Measurements from ENCODE around the gene SAT2. TPM values are rescaled to one million over a fixed set of nuclear protein-coding genes. Genes with fewer than 3 reads are reported as not detected.

SAT2 gene
- total RNA-seq (2012; rRNA removed) = 24.9 and 33.5 TPM in 2 replicates

DNA sequence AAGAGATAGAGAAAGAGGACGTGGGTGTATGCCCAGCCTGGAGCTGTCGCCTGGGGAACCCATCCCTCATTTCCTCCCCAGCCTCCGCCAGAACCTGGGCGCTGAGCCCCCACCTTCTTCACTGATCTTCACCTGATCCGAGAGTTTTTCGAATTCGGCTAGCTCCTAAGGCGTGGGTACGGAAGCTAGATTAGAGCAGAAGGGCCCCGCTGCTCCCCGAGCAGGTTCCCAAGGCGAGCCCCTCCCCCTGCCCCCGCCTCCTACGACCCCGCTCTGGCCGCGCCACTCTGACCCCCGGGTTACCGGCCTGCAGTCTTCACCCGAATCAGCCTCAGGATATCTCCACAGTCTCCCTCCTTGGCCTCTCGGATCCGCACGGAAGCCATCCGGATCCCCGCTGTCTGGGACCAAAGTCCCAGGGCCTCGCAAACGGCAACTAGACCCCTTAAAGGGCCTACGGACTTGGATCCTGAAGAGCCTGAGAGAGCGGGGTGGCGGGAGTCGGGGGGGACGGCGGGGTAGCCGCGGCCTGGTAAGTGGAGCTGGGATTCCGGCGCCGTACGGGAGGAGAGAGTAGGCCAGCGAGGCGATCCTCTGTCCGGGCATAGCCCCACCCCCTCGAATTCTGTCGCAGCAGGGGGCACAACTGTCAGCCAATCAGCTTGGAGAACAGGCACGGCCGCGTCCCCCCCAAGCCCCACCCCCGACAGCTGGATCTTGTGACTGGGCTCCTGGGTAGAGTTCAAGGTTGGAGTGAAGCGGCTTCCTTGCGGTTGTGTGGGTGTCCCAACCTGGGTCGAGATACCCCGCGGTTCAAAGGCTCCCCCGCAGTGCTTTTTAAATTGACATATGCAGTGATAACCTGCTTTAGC lies at the start of gene SAT2:
TSS of gene SAT2 (minus strand) at position 572 of the 872 bp plus-strand sequence. CDS start at position 386, 186 bp downstream.
- Histone ChIP-seq H3K9ac (ENCODE audit: low read depth, low read length) (peak within 1 kb of the TSS; percentile 93), H3K27me3 (ENCODE audit: control insufficient read depth, insufficient read depth, low read length) (no peaks in the 10 kb centered on the region), H3K4me1 (ENCODE audit: control insufficient read depth, insufficient read depth, low read length) (peaks cover 7% of the 10 kb centered on the region), H3K9me3 (replicated peaks; ENCODE audit: low read length) (no peaks in the 10 kb centered on the region), H3K36me3 (ENCODE audit: insufficient read depth, low read length) (no peaks in the 10 kb centered on the region), H3K4me2 (ENCODE audit: low read length) (peak within 1 kb of the TSS; percentile 93), H3K4me3 (ENCODE audit: low read length) (peak within 1 kb of the TSS; percentile 85)

DNA sequence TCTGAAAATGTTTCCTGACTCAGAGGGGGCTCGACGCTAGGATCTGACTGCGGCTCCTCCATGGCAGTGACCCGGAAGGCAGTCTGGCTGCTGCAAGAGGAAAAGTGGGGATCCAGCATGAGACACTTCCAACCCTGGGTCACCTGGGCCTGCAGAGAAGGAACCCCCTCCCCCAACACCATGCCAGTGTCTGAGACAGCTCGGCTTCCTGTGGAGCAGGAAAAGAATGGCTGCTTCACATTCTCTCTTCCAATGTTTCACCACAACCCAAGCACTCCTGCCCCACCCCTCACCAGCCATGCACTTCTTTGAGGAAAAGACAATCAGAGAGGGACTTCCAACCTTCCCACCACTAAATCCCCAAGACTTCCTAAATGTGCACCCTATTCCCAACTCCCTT lies 48.9 kb upstream of the SAT2 start:
- no peak overlapping the region for H3K4me2 ChIP-seq (ENCODE audit: low read length)
- no peak overlapping the region for H3K4me3 ChIP-seq (ENCODE audit: low read length)
- H3K9me3 ChIP-seq (replicated peaks; ENCODE audit: low read length) = peaks cover 4% of the 10 kb centered on the region
- no peak overlapping the region for H3K9ac ChIP-seq (ENCODE audit: low read depth, low read length)
- peaks cover 30% of the 10 kb centered on the region for H3K36me3 ChIP-seq (ENCODE audit: insufficient read depth, low read length)
- H3K27me3 ChIP-seq (ENCODE audit: control insufficient read depth, insufficient read depth, low read length) = no peaks in the 10 kb centered on the region
- no peaks in the 10 kb centered on the region for H3K4me1 ChIP-seq (ENCODE audit: control insufficient read depth, insufficient read depth, low read length)

DNA sequence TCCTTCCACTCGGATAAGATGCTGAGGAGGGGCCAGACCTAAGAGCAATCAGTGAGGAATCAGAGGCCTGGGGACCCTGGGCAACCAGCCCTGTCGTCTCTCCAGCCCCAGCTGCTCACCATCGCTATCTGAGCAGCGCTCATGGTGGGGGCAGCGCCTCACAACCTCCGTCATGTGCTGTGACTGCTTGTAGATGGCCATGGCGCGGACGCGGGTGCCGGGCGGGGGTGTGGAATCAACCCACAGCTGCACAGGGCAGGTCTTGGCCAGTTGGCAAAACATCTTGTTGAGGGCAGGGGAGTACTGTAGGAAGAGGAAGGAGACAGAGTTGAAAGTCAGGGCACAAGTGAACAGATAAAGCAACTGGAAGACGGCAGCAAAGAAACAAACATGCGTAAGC lies 47.3 kb upstream of the SAT2 start:
- H3K27me3 ChIP-seq (ENCODE audit: control insufficient read depth, insufficient read depth, low read length) = no peaks in the 10 kb centered on the region
- no peak overlapping the region for H3K4me3 ChIP-seq (ENCODE audit: low read length)
- H3K9ac ChIP-seq (ENCODE audit: low read depth, low read length) = no peak overlapping the region
- no peak overlapping the region for H3K4me2 ChIP-seq (ENCODE audit: low read length)
- H3K4me1 ChIP-seq (ENCODE audit: control insufficient read depth, insufficient read depth, low read length) = no peaks in the 10 kb centered on the region
- H3K36me3 ChIP-seq (ENCODE audit: insufficient read depth, low read length) = peaks cover 38% of the 10 kb centered on the region
- peaks cover 4% of the 10 kb centered on the region for H3K9me3 ChIP-seq (replicated peaks; ENCODE audit: low read length)

DNA sequence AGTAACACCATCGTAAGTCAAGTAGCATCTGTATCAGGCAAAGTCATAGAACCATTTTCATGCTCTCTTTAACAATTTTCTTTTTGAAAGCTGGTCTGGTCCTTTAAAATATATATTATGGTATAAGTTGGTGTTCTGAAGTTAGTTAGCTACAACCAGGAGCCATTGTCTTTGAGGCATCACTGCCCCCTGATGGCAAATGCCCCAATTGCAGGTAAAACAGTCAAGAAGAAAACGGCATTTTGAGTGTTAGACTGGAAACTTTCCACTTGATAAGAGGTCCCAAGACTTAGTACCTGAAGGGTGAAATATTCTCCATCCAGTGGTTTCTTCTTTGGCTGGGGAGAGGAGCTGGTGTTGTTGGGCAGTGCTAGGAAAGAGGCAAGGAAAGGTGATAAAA lies 45.6 kb upstream of the SAT2 start:
- Histone ChIP-seq H3K4me1 (ENCODE audit: control insufficient read depth, insufficient read depth, low read length) (no peaks in the 10 kb centered on the region), H3K9ac (ENCODE audit: low read depth, low read length) (no peak overlapping the region), H3K27me3 (ENCODE audit: control insufficient read depth, insufficient read depth, low read length) (no peaks in the 10 kb centered on the region), H3K36me3 (ENCODE audit: insufficient read depth, low read length) (peaks cover 38% of the 10 kb centered on the region), H3K4me2 (ENCODE audit: low read length) (no peak overlapping the region), H3K9me3 (replicated peaks; ENCODE audit: low read length) (peaks cover 4% of the 10 kb centered on the region), H3K4me3 (ENCODE audit: low read length) (no peak overlapping the region)

DNA sequence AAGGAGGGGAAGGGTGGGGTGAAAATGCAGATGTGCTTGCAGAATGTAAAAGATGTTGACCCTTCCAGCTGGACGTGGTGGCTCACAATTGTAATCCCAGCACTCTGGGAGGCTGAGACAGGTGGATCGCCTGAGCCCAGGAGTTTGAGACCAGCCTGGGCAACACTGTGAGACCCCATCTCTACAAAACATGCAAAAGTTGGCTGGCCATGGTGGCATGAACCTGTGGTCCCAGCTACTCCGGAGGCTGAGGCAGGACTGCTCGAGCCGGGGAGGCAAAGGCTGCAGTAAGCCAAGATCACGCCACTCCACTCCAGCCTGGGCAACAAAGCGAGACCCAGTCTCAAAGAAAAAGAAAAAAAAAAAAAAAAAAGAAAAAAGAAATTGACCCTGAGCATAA lies 40.9 kb upstream of the SAT2 start:
- Histone ChIP-seq H3K9me3 (replicated peaks; ENCODE audit: low read length) (peaks cover 3% of the 10 kb centered on the region), H3K4me1 (ENCODE audit: control insufficient read depth, insufficient read depth, low read length) (no peaks in the 10 kb centered on the region), H3K27me3 (ENCODE audit: control insufficient read depth, insufficient read depth, low read length) (no peaks in the 10 kb centered on the region), H3K4me3 (ENCODE audit: low read length) (no peak overlapping the region), H3K4me2 (ENCODE audit: low read length) (no peak overlapping the region), H3K9ac (ENCODE audit: low read depth, low read length) (no peak overlapping the region), H3K36me3 (ENCODE audit: insufficient read depth, low read length) (peaks cover 20% of the 10 kb centered on the region)

DNA sequence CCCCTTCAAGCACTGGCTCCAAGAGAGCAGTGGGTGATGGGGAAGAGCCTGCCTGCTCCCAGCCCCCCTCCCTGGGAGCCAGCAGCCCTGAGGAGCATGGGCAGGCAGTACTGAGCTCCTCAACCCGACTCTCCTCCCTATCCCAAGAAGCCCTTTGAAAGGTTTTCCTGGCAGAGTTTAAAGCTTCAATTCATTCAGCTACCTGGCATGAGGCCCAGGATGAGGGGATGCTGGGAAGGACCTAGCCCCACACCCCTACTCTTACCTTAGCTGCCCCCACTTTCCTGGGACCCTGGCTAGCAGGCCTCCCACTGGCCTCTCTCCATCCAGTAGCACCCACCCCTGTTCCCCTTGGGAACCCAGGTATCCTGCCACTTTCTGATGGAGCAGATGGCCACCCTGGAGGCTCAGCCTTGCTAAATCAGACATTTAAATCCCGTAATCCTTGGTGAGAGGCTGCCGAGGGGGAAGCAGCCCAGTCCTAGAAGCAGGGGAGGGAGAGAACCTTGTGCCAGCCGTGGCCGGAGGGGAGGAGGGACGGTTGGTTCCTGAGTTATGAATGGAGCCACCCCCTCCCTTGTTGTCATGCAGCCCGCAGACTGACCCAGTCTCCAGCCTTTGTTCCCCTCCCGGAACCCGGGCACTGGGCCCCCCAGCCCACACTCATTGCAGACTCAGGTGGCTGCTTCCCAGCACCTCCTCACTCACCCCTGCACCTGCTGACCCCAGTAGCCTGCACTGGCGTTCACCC lies 40.2 kb upstream of the SAT2 start:
- Histone ChIP-seq H3K4me1 (ENCODE audit: control insufficient read depth, insufficient read depth, low read length) (no peaks in the 10 kb centered on the region), H3K9me3 (replicated peaks; ENCODE audit: low read length) (no peaks in the 10 kb centered on the region), H3K36me3 (ENCODE audit: insufficient read depth, low read length) (peaks cover 14% of the 10 kb centered on the region), H3K9ac (ENCODE audit: low read depth, low read length) (no peak overlapping the region), H3K4me3 (ENCODE audit: low read length) (no peak overlapping the region), H3K27me3 (ENCODE audit: control insufficient read depth, insufficient read depth, low read length) (no peaks in the 10 kb centered on the region), H3K4me2 (ENCODE audit: low read length) (no peak overlapping the region)

GRCh38 chr17:7656958-7657609 lies 29.5 kb upstream of the SAT2 start:
- no peaks in the 10 kb centered on the region for H3K9me3 ChIP-seq (replicated peaks; ENCODE audit: low read length)
- H3K27me3 ChIP-seq (ENCODE audit: control insufficient read depth, insufficient read depth, low read length) = peaks cover 33% of the 10 kb centered on the region
- no peaks in the 10 kb centered on the region for H3K4me1 ChIP-seq (ENCODE audit: control insufficient read depth, insufficient read depth, low read length)
- no peak overlapping the region for H3K4me3 ChIP-seq (ENCODE audit: low read length)
- H3K36me3 ChIP-seq (ENCODE audit: insufficient read depth, low read length) = no peaks in the 10 kb centered on the region
- no peak overlapping the region for H3K4me2 ChIP-seq (ENCODE audit: low read length)
- H3K9ac ChIP-seq (ENCODE audit: low read depth, low read length) = no peak overlapping the region

DNA sequence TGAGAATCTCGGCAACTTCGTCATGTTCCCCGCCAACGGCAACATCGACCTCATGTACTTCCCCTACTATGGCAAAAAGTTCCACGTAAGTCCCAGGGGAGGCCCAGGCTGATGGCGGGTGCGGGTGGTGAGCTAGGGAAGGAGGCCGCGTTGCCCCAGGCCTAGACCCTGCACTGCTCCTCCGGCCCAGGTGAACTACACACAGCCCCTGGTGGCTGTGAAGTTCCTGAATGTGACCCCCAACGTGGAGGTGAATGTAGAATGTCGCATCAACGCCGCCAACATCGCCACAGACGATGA lies 27.9 kb upstream of the SAT2 start:
- Histone ChIP-seq H3K9me3 (replicated peaks; ENCODE audit: low read length) (no peaks in the 10 kb centered on the region), H3K9ac (ENCODE audit: low read depth, low read length) (no peak overlapping the region), H3K4me2 (ENCODE audit: low read length) (no peak overlapping the region), H3K4me1 (ENCODE audit: control insufficient read depth, insufficient read depth, low read length) (peaks cover 11% of the 10 kb centered on the region), H3K4me3 (ENCODE audit: low read length) (no peak overlapping the region), H3K36me3 (ENCODE audit: insufficient read depth, low read length) (no peaks in the 10 kb centered on the region), H3K27me3 (ENCODE audit: control insufficient read depth, insufficient read depth, low read length) (peaks cover 48% of the 10 kb centered on the region)

DNA sequence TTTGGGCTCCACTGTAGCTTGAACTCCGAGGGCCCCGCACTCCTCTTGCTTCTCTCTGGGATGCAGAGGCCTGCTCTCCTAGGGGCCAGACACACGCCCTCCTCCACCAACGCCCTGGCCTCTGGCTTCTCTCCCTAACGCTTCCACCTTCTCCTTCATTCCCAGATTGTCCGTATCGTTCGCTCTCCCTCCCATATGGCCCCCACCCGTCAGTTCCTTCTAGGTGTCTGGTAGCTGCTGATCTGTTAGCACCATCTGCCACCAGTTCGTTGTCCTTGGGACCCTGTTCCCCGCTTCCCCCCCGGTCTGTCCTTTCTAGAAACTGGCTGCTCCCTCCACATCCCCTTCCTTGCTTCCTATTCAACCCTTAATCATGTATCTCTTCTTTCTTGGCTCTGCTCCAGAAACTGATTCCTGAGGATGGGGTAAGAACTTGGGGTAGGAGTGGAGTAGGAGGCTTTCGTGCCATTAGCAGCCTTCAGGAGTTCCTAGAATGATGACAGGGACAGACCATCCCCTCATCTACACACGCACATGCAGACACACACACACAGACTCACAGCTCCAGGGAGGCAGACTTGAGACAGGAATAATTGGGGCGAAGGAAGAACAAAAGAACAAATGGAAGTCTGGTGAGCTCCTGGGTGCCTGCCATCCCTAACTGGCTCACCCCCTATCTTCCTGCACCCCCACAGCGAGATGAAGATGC lies 27.4 kb upstream of the SAT2 start:
- peaks cover 53% of the 10 kb centered on the region for H3K27me3 ChIP-seq (ENCODE audit: control insufficient read depth, insufficient read depth, low read length)
- no peaks in the 10 kb centered on the region for H3K9me3 ChIP-seq (replicated peaks; ENCODE audit: low read length)
- H3K4me1 ChIP-seq (ENCODE audit: control insufficient read depth, insufficient read depth, low read length) = peaks cover 16% of the 10 kb centered on the region
- H3K4me2 ChIP-seq (ENCODE audit: low read length) = no peak overlapping the region
- no peak overlapping the region for H3K4me3 ChIP-seq (ENCODE audit: low read length)
- no peak overlapping the region for H3K9ac ChIP-seq (ENCODE audit: low read depth, low read length)
- no peaks in the 10 kb centered on the region for H3K36me3 ChIP-seq (ENCODE audit: insufficient read depth, low read length)

- no peak overlapping the region for H3K9ac ChIP-seq (ENCODE audit: low read depth, low read length)
- H3K9me3 ChIP-seq (replicated peaks; ENCODE audit: low read length) = no peaks in the 10 kb centered on the region
- peaks cover 17% of the 10 kb centered on the region for H3K4me1 ChIP-seq (ENCODE audit: control insufficient read depth, insufficient read depth, low read length)
- H3K36me3 ChIP-seq (ENCODE audit: insufficient read depth, low read length) = no peaks in the 10 kb centered on the region
- no peak overlapping the region for H3K4me2 ChIP-seq (ENCODE audit: low read length)
- no peak overlapping the region for H3K4me3 ChIP-seq (ENCODE audit: low read length)
- peaks cover 55% of the 10 kb centered on the region for H3K27me3 ChIP-seq (ENCODE audit: control insufficient read depth, insufficient read depth, low read length)
These were observed 25.1 kb upstream of the SAT2 start for GRCh38 chr17:7652388-7653356.

Data from skeletal muscle satellite cell (primary cell).